Brain microvascular endothelial cell (primary cell): Measurements from ENCODE around the gene PAX7.

Source experiments
- DNase-seq: peaks from one replicate; pipeline ENCODE4 v3.0.0-alpha.2; 2020
- H3K27ac ChIP-seq: fragments of 250-450 bp; sonication (Bioruptor Pico); 2 replicates; pipeline ENCODE4 v1.5.1; 2020; ENCODE audit warnings: mild to moderate bottlenecking, moderate library complexity
- H3K27me3 ChIP-seq: fragments of 250-450 bp; sonication (Bioruptor Pico); replicated peaks from 2 replicates; pipeline ENCODE4 v1.5.1; 2020; ENCODE audit warnings: mild to moderate bottlenecking
- H3K36me3 ChIP-seq: fragments of 250-450 bp; sonication (Bioruptor Pico); replicated peaks from 2 replicates; pipeline ENCODE4 v1.5.1; 2020; ENCODE audit warnings: mild to moderate bottlenecking
- H3K4me3 ChIP-seq: 2 replicates; pipeline ENCODE4 v1.5.1; 2011; ENCODE audit warnings: low read depth, mild to moderate bottlenecking, control low read depth, low read length, moderate library complexity
- in situ Hi-C: cut with HindIII; loops from 2 replicates; pipeline ENCODE4 v1.10.0; 2017; ENCODE audit warnings: low sequenced_read_pairs, low pct_ligation_motif_present
- TF ChIP-seq, protein P1 (sequence below): IDR thresholded peaks from 2 replicates; pipeline ENCODE4 v1.5.1; 2011; ENCODE audit warnings: low read depth, mild to moderate bottlenecking, moderate library complexity, low read length, control low read depth, inconsistent platforms; ENCODE audit errors: missing control alignments

The PAX7 gene

DNA sequence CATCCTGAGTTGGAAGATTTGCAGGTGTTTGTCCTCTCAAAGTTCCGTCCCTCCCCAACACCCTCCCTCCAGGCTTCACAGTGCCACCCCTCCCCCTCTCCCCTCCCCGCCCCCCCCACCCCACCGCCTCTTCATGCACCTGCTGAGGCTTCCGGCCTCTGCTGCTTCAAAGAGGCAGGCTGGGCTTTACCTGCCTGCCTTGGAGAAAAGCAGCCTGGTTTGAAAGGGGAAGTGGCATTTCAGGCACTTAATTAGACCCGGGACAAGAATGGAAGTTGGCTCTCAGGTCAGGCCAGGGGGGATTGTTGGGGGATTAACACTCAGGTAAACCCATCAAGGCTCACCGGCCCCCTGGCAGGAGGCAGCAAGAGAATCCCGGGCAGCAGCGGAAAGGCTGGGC is 21.1 kb downstream of the PAX7 start:
- in situ Hi-C loops, result no loop called here
- TF ChIP-seq, protein P1, sequence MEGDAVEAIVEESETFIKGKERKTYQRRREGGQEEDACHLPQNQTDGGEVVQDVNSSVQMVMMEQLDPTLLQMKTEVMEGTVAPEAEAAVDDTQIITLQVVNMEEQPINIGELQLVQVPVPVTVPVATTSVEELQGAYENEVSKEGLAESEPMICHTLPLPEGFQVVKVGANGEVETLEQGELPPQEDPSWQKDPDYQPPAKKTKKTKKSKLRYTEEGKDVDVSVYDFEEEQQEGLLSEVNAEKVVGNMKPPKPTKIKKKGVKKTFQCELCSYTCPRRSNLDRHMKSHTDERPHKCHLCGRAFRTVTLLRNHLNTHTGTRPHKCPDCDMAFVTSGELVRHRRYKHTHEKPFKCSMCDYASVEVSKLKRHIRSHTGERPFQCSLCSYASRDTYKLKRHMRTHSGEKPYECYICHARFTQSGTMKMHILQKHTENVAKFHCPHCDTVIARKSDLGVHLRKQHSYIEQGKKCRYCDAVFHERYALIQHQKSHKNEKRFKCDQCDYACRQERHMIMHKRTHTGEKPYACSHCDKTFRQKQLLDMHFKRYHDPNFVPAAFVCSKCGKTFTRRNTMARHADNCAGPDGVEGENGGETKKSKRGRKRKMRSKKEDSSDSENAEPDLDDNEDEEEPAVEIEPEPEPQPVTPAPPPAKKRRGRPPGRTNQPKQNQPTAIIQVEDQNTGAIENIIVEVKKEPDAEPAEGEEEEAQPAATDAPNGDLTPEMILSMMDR, result no peak
- H3K4me3 ChIP-seq, result no peak overlapping the region
- H3K36me3 ChIP-seq, result no peaks in the 10 kb centered on the region
- DNase-seq, result no peak
- no peak overlapping the region for H3K27ac ChIP-seq
- H3K27me3 ChIP-seq, result peaks cover 49% of the 10 kb centered on the region

DNA sequence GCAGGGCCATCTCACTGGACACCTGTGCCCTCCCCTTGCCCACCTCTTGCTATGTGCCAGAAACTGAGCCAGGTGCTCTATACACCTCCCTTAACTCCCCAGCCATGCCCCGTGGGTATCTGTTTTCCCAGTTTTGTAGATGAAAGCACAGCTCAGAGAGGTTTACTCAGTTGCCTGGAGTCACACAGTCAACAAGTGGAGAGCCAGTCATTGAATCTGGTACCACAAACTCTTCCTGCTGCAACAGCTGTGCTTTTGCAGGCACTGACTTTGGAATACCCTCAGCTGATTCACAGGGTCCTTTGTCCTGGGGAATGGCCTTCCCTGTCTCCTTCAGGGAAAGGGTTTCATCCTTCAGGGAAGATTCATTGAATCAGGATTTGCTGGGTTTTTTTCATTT is 22.1 kb downstream of the PAX7 start:
- Histone ChIP-seq H3K27me3 (peaks cover 44% of the 10 kb centered on the region), H3K4me3 (no peak overlapping the region), H3K27ac (no peak overlapping the region), H3K36me3 (no peaks in the 10 kb centered on the region)
- DNase-seq, result no peak
- in situ Hi-C loops, result no loop called here
- TF ChIP-seq, protein P1, result no peak

DNA sequence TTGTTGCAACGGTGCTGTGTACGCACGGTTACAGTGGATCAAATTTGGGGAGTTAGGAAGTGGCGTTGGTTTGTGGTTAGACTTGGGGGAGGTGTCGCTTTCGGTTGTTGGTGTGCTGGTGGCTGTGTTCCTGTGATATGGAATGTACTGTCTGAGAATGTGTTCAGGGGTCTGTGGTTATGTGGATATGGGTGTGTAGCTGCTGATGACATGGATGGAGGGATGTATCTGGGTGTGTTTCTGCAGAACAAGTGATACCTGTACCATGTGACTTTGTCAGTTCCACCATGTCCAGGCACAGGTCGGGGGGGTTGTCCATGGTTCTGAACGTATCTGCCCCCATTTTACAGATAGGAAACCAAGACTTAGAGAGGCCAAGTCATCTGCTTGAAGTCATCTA is 22.7 kb downstream of the PAX7 start:
- Histone ChIP-seq H3K4me3 (no peak overlapping the region), H3K27me3 (peaks cover 41% of the 10 kb centered on the region)
- no peak for DNase-seq

DNA sequence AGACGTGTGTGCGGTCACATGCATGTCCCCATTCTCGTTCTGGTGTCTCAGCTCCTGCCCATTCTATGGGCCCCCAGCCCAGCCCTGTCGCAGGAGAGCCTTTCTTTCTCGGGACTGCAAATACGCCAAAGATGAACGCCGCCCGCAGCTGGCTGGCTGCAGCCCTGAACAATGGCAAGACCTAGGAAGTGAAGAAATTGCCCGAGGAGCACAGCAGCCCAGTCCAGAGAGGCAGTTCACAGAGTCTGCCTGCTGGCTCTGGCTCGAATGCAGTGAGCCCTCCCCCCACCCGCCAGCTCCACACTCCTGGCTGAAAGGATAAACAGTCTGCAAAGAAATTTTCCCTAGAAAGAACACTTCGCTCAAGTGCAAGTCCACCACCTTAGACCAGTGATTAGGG is 23.3 kb downstream of the PAX7 start:
- Histone ChIP-seq H3K27ac (no peak overlapping the region), H3K4me3 (no peak overlapping the region), H3K27me3 (peaks cover 36% of the 10 kb centered on the region), H3K36me3 (no peaks in the 10 kb centered on the region)
- TF ChIP-seq, protein P1, result no peak
- DNase-seq, result no peak
- in situ Hi-C loops, result no loop called here

More for the DNA sequence above, 22.7 kb downstream of the PAX7 start:
- Histone ChIP-seq H3K36me3 (no peaks in the 10 kb centered on the region), H3K27ac (no peak overlapping the region)
- in situ Hi-C loops, result no loop called here
- TF ChIP-seq, protein P1, result no peak

DNA sequence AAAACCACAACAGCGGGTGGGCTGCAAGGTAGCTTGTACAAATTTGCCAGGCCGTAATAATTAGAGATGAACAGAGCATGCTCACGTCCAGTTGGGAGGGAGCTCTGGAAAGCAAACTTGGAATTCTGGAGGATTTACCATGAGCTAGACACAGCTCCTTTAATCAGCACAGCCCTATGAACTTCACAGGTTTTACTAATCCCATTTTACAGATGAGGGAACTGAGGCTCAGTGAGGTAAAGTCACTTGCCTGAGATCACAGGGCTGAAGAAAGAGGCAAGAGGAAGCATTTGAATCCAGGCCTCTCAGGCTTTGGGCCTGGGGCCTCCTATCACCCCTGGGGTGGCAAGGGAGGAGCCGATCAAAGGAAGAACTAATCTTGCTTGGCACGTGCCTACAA is 24.0 kb downstream of the PAX7 start:
- no peak for DNase-seq
- in situ Hi-C loops, result no loop called here
- TF ChIP-seq, protein P1, result no peak
- H3K4me3 ChIP-seq, result no peak overlapping the region
- H3K27me3 ChIP-seq, result peaks cover 32% of the 10 kb centered on the region
- no peak overlapping the region for H3K27ac ChIP-seq
- H3K36me3 ChIP-seq, result no peaks in the 10 kb centered on the region

DNA sequence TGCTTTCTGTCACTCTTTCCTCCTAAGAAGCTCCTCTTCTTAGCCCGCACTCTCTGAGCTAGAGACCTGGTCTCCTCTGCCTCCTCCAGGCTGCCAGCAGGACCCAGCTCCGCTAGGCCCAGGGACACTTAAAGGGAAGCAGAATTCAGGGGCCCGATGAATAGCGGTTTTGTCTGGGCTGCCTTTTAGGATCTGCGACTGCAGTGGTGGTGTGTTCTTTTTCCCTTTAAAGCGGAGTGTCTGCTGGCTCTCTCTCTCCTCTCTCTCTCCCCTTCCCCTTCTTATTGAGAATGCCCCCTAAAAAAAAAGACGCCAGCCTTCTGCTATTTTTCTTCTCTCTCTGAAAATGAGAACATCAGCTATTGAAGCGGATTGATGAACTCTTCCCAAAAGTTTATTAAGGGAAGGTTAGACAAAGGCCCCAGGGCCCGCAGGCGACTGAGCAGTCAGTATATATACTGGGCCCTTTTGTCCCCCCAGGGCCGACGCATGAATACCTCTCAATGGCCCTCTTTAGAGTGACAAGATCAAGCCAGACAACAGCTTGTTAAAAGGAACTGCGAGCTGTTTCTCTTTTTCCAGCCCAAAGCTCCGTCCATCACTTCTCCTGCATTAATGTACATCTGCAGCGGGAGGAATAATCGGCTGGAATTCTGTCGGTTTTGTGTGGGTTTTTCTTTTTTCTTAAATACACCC is 27.0 kb downstream of the PAX7 start:
- in situ Hi-C loops, result no loop called here
- no peak for DNase-seq
- TF ChIP-seq, protein P1, result no peak

More for the DNA sequence above, 27.0 kb downstream of the PAX7 start:
- Histone ChIP-seq H3K27ac (no peak overlapping the region), H3K36me3 (no peaks in the 10 kb centered on the region), H3K27me3 (peaks cover 22% of the 10 kb centered on the region), H3K4me3 (no peak overlapping the region)
